OCI-M2 (cell line): ENCODE data around the gene PDE6D.

Experiments used
- DNase-seq: peaks from one replicate; lab custom pipeline; 2025; ENCODE audit not compliant: unreplicated experiment; lab: John Stamatoyannopoulos, UW

PDE6D gene

DNA sequence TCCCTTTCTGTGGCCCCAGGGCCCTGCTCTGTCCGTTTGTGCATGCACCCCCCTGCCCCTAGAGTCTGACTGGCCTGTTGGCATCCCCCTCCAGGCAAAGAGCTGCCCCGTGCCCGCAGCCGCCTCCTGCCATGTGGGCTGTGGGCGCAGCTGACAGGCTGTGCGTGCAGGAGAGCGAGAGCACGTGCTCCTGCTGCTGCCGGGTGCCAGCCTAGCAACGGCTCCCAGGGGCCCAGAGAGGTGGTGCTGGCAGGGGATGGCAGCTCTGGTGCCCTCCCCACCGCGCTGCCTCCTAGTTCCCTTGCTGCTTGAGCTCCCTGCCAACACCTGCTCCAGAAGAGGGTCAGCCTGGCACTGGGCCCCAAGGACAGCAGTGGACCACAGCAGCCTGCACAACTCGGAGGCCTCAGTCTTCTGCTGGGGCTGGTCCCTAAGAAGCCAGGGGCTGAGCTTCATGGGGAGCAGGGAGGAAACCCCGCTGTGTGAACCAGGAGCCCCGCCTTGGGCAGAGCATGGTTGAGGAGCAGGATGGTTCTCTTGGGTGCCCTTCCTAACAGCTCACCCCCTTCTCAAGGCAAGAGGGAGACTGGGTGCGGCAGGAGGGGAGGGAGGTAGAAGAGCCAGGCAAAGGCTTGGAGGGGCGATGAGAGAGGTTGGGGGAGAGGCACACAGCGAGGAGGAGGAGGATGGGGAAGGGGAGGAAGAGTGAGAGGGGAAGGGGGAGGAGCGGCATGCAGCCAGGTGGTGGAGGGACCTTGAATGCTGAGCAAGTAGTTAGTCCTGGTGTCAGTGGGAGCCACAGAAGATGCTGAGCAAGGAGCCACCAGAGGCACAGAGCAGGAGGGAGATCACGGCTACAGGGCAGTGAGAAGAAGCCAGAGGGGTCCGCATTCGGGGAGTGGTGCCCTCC is 96.5 kb downstream of the PDE6D start:
- no peak for DNase-seq

DNA sequence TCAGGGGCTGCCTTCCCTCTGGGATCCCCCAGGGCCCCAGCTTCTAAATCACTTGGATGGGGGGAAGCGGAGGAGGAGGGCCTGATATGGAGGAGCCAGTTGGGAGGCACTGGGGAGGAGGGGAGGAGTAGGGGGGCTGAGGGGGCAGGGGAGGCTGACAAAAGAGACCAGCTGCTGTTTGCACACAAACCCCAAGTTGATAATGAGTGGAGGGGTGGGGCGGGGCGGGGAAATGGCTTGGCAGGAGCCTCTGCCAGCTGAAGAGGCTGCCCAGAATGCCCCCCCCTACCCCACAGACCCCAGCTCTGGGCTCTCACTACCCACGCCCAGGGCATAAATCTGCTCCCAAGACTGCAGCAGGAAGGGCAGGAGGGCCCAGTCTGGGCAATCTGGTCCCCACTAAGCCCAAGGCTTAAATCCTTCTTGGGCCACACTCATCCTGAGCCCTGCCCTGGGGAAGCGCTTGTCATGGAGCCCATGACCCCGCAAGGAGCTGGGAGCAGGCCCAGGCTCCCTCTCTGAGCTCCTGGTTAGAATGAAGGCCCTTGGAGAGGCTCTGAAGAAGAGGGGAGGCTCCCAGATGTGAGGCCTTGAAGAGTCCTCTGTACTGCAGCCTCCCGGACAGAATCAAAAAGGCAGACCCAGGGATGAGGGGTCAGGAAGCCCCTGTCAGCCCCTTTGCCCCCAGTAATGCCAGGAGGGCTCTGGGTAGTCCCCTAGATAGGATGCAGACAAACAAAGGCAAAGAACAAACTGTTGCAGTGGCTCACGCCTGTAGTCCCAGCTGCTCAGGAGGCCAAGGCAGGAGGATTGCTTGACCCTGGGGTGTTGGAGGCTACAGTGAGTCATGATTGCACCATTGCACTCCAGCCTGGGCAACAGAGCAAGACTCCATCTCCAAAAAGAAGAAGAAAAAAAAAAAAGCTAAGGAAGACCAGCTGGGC is 97.5 kb downstream of the PDE6D start:
- no peak for DNase-seq

DNA sequence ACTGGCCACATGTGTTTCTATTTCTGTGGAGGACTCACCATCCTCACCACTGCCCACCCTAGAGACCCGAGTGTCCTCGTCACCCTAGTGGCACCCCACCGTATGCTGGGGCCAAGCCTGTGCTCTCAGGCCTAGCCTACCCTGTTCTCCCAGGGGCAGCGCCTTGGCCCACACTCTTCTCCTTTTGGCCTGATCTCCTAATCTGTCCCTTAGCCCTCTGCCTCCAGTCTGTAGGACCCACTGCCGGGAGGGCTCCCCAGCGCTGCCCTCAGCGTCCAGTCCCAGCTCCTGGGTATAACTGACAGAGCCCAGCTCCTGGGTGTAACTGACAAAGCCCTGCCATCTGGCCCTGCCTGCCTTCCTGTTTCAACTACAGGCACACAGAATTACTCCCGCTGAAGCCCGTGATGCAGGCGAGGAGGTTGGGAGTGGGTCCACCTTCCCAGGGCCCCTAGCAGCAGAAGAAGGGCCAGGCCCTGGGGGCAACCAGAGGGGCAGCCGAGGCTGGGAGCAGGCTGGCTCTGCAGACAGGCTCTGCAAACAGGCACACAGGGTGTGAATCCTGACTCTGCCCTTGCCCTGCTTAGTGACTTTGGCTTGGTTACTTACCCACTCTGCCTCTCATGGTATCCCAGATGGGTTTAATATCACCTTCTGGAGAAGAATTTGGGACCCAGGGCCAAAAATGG is 98.3 kb downstream of the PDE6D start:
- no peak for DNase-seq
